OCI-LY3 (cell line): Measurements from ENCODE around the gene SH3RF3.
"Not testable (repeated sequence)": the region's sequence is repeated elsewhere in the genome, so short reads cannot be mapped to it uniquely, and the experiment has no call there.

Experiments
- H2AFZ ChIP-seq: fragments of 200-600, 300-600 bp; shearing (Covaris generic); 2 replicates; pipeline ENCODE4 v1.6.0; 2014; ENCODE audit warnings: antibody characterized with exemption, low read depth, low read length
- H3K27ac ChIP-seq: fragments of 200-600, 300-600 bp; sonication (generic); 2 replicates; pipeline ENCODE4 v1.5.1; 2014; ENCODE audit warnings: mild to moderate bottlenecking, low read length, moderate library complexity, mixed read lengths
- H3K27me3 ChIP-seq: fragments of 200-600, 300-600 bp; sonication (generic); 2 replicates; pipeline ENCODE4 v1.6.1; 2014; ENCODE audit warnings: low read depth, low read length, mixed read lengths
- H3K36me3 ChIP-seq: fragments of 200-600, 300-600 bp; sonication (generic); replicated peaks from 2 replicates; pipeline ENCODE3; 2014; ENCODE audit warnings: low read depth, low read length, mixed read lengths
- H3K4me1 ChIP-seq: fragments of 300-600, 200-600 bp; sonication (generic); 2 replicates; pipeline ENCODE4 v1.6.1; 2014; ENCODE audit warnings: low read length, mixed read lengths
- H3K4me2 ChIP-seq: fragments of 200-600, 300-600 bp; sonication (generic); 2 replicates; pipeline ENCODE4 v1.6.1; 2014; ENCODE audit warnings: low read length, mixed read lengths
- H3K4me3 ChIP-seq: fragments of 300-600, 200-600 bp; sonication (generic); 2 replicates; pipeline ENCODE4 v1.5.1; 2014; ENCODE audit warnings: antibody characterized with exemption, mild to moderate bottlenecking, low read length, moderate library complexity
- H3K79me2 ChIP-seq: fragments of 300-600, 200-600 bp; shearing (Covaris generic); 2 replicates; pipeline ENCODE4 v1.6.1; 2014; ENCODE audit warnings: mild to moderate bottlenecking, low read length, mixed read lengths
- H3K9ac ChIP-seq: fragments of 300-600, 200-600 bp; shearing (Covaris generic); 2 replicates; pipeline ENCODE4 v1.6.0; 2014; ENCODE audit warnings: mild to moderate bottlenecking, low read length, moderate library complexity
- H3K9me3 ChIP-seq: fragments of 200-600, 300-600 bp; shearing (Covaris generic); 2 replicates; pipeline ENCODE4 v1.6.1; 2014; ENCODE audit warnings: low read length, mixed read lengths; ENCODE audit not compliant: insufficient read depth
- H4K20me1 ChIP-seq: fragments of 200-600, 300-600 bp; sonication (generic); 2 replicates; pipeline ENCODE4 v1.6.1; 2016; ENCODE audit warnings: low read length, mixed read lengths; ENCODE audit not compliant: insufficient read depth
- CTCF ChIP-seq: fragments of 200-600, 300-600 bp; sonication (generic); IDR thresholded peaks from 2 replicates; pipeline ENCODE4 v1.5.1; 2014; ENCODE audit warnings: antibody characterized with exemption, low read length, low read depth
- EZH2phosphoT487 ChIP-seq: fragments of 200-600 bp; shearing (Covaris generic); IDR thresholded peaks from 2 replicates; pipeline ENCODE4 v1.6.1; 2018; ENCODE audit warnings: antibody characterized with exemption, mixed run types, low read depth

SH3RF3 gene

GRCh38 chr2:109117780-109118179, 11.2 kb upstream of the SH3RF3 start:
- no peak overlapping the region for H3K27ac ChIP-seq
- H3K36me3 ChIP-seq, result no peaks in the 10 kb centered on the region
- H3K9me3 ChIP-seq, result no peaks in the 10 kb centered on the region
- H3K4me2 ChIP-seq, result no peak overlapping the region
- H2AFZ ChIP-seq, result no peak overlapping the region
- H3K27me3 ChIP-seq, result peaks cover 10% of the 10 kb centered on the region; the same call in 1 of the 2 replicates
- no peak overlapping the region for H3K4me3 ChIP-seq
- no peak overlapping the region for H3K9ac ChIP-seq
- H3K79me2 ChIP-seq, result no peaks in the 10 kb centered on the region
- H4K20me1 ChIP-seq, result no peaks in the 10 kb centered on the region
- H3K4me1 ChIP-seq, result no peaks in the 10 kb centered on the region
- TF ChIP-seq EZH2phosphoT487 (no peak), CTCF (no peak)

GRCh38 chr2:109118321-109118720, 10.7 kb upstream of the SH3RF3 start:
- no peak overlapping the region for H3K27ac ChIP-seq
- no peak overlapping the region for H3K4me2 ChIP-seq
- no peak overlapping the region for H3K9ac ChIP-seq
- H3K36me3 ChIP-seq, result no peaks in the 10 kb centered on the region
- no peak for TF ChIP-seq EZH2phosphoT487
- no peak for TF ChIP-seq CTCF
- H3K4me1 ChIP-seq, result no peaks in the 10 kb centered on the region
- H2AFZ ChIP-seq, result no peak overlapping the region
- H4K20me1 ChIP-seq, result no peaks in the 10 kb centered on the region
- H3K79me2 ChIP-seq, result no peaks in the 10 kb centered on the region
- H3K27me3 ChIP-seq, result peaks cover 10% of the 10 kb centered on the region; the same call in 1 of the 2 replicates
- H3K4me3 ChIP-seq, result no peak overlapping the region
- H3K9me3 ChIP-seq, result no peaks in the 10 kb centered on the region

- no peak overlapping the region for H3K27ac ChIP-seq
- no peak overlapping the region for H2AFZ ChIP-seq
- no peak overlapping the region for H3K4me3 ChIP-seq
- H3K9ac ChIP-seq, result no peak overlapping the region
- H3K27me3 ChIP-seq, result peaks cover 10% of the 10 kb centered on the region; the same call in 1 of the 2 replicates
- no peaks in the 10 kb centered on the region for H3K36me3 ChIP-seq
- no peaks in the 10 kb centered on the region for H3K9me3 ChIP-seq
- TF ChIP-seq CTCF (no peak), EZH2phosphoT487 (no peak)
- no peak overlapping the region for H3K4me2 ChIP-seq
- no peaks in the 10 kb centered on the region for H4K20me1 ChIP-seq
- no peaks in the 10 kb centered on the region for H3K79me2 ChIP-seq
- no peaks in the 10 kb centered on the region for H3K4me1 ChIP-seq
Measured at GRCh38 chr2:109120166-109120565, 8.8 kb upstream of the SH3RF3 start.

- not testable (repeated sequence) for H3K36me3 ChIP-seq, H3K9me3 ChIP-seq, H3K4me3 ChIP-seq, H2AFZ ChIP-seq, H3K27ac ChIP-seq, H3K9ac ChIP-seq, H3K27me3 ChIP-seq, H4K20me1 ChIP-seq, H3K4me2 ChIP-seq, H3K4me1 ChIP-seq, H3K79me2 ChIP-seq
Measured at GRCh38 chr2:109120686-109121085, 8.3 kb upstream of the SH3RF3 start.
